DMS53 (cell line): Measurements from ENCODE around the gene CCND1.
A peak's percentile ranks its signal among the peaks of the same experiment; 100 is the strongest.

Source experiments
- DNase-seq: peaks from one replicate; lab custom pipeline; 2025; lab: John Stamatoyannopoulos, UW

The CCND1 gene

GRCh38 chr11:69641681-69642548 lies 959 bp downstream of the CCND1 start:
- DNase-seq, result peak; percentile 48

DNA sequence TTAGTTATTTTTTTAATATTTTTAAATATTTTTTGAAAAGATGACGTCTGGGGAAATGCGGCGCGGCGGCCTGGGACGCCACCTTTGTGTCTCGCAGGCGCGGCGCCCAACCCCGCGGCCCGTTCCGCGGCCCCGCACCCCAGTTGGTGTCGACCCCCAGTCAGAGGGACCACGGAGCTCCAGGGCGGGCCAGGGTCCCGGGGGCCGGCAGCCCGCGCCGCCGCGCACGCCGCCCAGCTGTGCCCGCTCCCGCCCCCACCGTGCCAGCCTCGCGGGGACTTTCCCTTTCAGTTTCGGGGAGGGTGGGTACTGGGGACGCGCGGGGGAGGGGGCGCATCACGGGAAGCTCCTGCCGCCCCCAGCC lies 1.6 kb downstream of the CCND1 start:
- DNase-seq, result peak; percentile 66

- DNase-seq, result peak; percentile 94
These were observed 2.1 kb downstream of the CCND1 start for GRCh38 chr11:69642913-69643632.

DNA sequence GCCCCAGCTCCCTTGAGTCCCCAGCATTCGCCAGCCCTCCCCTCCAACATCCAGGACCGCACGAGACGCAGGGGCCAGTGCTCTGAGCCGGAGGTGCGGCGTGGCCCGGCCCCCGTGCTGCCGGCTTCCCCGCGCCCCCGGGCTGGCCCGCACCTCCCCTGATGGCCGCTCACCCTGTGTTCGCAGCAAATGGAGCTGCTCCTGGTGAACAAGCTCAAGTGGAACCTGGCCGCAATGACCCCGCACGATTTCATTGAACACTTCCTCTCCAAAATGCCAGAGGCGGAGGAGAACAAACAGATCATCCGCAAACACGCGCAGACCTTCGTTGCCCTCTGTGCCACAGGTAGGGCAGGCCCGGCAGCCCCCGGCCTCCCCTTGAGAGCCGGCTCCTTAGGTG lies 2.7 kb downstream of the CCND1 start:
- peak; percentile 72 for DNase-seq

DNA sequence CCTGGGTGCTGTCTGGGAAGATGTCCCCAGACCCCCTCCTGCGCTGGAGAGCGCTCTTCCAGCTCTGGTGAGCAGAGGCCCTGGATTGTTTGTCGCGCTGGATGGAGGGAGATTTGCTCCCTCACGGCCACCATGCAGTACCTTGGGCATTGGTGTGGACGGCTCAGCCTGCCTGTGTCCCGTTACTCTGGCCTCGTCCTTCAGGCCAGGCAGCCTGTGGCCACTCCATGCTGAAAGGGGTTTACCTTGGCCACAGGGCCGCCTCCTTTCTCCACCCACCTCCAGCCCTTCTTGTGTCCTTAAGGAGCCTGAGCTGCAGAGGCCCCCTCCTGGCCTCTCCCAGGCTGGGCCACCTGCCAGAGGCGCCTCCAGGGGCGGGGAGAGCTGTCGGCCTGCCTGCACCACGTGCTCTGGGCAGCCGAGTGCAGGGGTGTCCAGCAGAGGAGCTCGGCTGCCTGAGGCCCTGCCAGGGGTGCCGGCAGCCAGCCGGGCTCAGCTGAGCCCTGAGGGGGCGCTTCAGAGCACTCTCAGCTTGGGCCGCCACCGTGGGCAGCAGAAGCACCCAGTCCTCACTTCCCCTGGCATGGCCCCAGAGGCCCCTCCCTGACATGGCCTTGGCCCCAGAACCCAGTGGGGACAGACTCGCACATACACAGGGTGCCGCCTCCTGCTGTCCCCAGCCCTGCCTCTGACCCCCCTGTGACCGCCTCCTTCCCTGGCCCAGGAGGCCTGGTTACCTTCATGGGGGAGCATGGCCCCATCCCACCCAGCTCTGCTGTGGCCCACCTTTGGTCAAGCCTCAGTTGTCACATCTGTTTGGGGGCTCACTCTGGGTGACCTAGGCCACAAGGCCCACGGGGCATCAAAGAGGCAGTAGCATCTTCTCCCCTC lies 3.4 kb downstream of the CCND1 start:
- DNase-seq, result peak; percentile 81

GRCh38 chr11:69644962-69645675 lies 4.2 kb downstream of the CCND1 start:
- DNase-seq, result peak; percentile 31

DNA sequence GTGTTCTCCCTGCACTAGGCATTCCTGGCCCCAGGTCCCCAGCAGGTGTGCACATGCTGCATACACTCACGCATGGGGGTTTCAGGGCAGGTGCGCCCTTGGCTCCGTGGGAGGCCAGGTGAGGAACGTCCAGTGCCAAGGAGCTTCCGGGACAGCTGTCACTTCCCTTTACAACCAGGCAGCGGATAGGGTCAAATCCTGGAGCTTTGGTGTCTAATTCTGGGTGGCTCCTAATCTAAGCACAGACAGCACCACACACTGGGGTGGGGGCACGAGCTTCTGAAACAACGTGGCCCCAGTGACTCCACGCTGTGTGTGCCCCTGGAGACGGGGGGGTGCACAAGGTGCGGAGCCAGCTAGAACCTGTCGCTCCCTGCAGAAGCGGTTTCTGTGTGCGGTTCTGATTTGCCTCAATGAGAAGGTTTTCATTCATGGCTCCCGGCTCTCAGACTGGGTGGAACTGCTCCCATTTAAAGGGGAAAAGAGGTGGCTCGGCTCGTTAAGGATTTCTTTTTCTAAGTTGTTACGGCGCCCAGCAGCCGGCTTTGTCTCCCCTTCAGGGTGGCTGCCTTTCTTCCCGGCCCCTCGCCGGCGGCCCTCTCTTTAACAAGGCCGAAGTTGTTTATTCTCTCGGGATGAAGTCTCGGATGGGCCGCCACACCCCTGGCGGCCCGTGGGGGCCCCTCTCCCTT lies 5.0 kb downstream of the CCND1 start:
- DNase-seq, result peak; percentile 85

DNA sequence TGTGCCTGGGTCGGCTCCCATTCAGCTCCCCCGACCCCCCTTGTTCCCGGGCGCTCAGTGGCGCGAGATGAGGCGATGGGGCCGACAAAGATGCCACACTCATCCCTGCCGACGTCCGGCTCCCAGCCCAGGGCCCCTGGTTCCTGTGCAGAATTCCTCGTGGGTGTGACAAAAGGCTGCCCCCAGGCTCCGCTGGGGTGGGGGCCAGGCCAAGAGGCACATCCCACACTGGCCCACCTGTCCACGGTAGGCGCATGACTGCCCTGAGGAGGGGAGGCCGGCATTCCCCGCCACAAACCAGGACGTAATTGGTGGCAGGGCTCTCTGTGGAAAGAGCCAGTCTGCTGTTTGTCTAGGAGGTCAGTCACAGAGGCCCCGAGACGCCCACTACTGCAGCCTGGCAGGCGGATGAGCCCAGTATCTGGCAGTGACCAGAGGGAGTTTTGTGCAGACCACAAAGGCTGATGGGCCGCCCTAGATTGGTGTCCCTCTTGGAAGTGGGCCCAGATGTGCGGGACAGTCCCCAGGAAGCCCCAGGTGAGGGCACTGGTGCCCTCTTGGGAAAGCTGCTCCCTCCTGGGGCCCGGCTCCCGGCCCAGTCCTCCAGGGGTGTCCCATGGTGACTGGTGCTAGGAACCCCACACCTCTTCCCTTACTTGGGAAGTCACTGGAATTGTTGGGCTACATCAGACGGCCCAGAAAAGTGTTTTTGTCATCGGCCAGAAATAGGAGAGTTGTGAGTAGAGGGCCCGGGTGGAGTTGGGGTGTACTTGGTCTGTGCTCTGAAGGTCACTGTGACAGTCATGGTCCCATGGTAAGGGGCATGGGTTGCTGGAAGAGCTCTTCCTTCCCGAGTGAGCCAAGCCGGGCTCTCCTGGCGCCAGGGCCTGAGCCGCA lies 5.8 kb downstream of the CCND1 start:
- no peak for DNase-seq

- no peak for DNase-seq
These were observed 6.4 kb downstream of the CCND1 start for GRCh38 chr11:69647390-69647748.

GRCh38 chr11:69647761-69648497 lies 7.0 kb downstream of the CCND1 start:
- no peak for DNase-seq

- no peak for DNase-seq
These were observed 8.0 kb downstream of the CCND1 start for GRCh38 chr11:69648679-69649575.

GRCh38 chr11:69649576-69649900 lies 8.6 kb downstream of the CCND1 start:
- no peak for DNase-seq

DNA sequence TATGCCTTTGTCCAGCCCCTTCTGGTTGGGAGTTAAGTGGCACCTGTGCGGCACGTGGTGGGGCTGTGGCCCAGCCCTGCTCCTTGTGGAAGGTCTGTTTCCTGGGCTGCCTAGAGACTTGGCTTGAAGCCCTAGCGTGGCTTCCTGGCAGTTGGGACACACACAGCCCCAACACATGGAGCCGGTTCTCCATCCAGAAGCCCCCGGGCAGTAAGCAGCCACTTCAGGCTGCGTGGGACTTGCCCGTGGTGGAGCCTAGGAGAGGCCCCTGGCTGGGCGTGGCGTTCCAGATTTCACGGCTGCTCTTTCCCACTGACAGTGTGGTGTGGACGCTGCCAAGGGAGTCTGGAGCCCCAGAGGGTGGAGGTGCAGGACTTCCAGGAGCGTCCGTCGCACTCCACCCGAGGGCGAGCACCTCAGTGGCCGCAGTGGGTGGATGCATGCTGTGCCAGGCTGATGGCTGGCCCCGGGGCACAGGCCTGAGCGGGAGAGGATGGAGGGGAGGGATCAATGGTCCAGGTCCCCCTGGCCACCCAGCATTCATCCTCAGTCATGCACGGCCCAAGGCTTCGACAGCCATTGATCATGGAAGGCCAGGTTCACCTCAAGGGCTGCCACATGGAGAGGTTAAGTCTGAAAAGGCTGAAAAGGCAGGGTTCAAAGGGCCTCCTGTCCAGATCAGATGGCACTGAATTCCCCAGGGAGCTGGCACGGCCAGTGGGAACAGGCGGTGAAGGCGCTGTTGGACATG lies 9.3 kb downstream of the CCND1 start:
- DNase-seq, result no peak

GRCh38 chr11:69650832-69651344 lies 9.9 kb downstream of the CCND1 start:
- DNase-seq, result no peak

DNA sequence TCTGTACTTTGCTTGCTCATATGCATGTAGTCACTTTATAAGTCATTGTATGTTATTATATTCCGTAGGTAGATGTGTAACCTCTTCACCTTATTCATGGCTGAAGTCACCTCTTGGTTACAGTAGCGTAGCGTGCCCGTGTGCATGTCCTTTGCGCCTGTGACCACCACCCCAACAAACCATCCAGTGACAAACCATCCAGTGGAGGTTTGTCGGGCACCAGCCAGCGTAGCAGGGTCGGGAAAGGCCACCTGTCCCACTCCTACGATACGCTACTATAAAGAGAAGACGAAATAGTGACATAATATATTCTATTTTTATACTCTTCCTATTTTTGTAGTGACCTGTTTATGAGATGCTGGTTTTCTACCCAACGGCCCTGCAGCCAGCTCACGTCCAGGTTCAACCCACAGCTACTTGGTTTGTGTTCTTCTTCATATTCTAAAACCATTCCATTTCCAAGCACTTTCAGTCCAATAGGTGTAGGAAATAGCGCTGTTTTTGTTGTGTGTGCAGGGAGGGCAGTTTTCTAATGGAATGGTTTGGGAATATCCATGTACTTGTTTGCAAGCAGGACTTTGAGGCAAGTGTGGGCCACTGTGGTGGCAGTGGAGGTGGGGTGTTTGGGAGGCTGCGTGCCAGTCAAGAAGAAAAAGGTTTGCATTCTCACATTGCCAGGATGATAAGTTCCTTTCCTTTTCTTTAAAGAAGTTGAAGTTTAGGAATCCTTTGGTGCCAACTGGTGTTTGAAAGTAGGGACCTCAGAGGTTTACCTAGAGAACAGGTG lies 11.1 kb downstream of the CCND1 start:
- no peak for DNase-seq

GRCh38 chr11:69652999-69653398 lies 12.0 kb downstream of the CCND1 start:
- DNase-seq, result peak; percentile 32
